K562 (cell line): Measurements from ENCODE around the gene TMEM179. TPM values are rescaled to one million over a fixed set of nuclear protein-coding genes. Genes with fewer than 3 reads are reported as not detected.

ENCODE experiments used
- ATAC-seq: fragments of 200-7000 bp; cut with Tn5 transposase; 3 replicates; pipeline ENCODE4 v1.9.1; 2020; ENCODE audit warnings: moderate library complexity
- BruUV-seq: library from RNA; stranded (reverse); fragments of 400-500 nt; replicated peaks from 2 replicates; lab custom pipeline; 2021; lab: Mats Ljungman, UMichigan
- CTCF ChIA-PET: fragments of 300-600 bp; formaldehyde crosslinking; extraction: SDS; loops from one replicate; lab custom pipeline; 2021; ENCODE audit warnings: low intra/inter-chr PET ratio; lab: Yijun Ruan, JAX
- POLR2A ChIA-PET: fragments of 300-600, 350-650 bp; sonication (Branson Sonifier 250); formaldehyde crosslinking; extraction: SDS; loops from one replicate; lab custom pipeline; 2021; ENCODE audit warnings: antibody characterized with exemption, inconsistent platforms; lab: Yijun Ruan, JAX
- DNase-seq, 4 experiments: peaks; one replicate each; pipeline versions ENCODE4 v3.0.0 to v3.0.0-alpha.2; 2011 to 2018; ENCODE audit warnings: low spot score in 3 of 4, mixed read lengths in 3 of 4; ENCODE audit errors: extremely low read depth in 1 of 4
- FAIRE-seq: peaks from 2 replicates; lab custom pipeline; 2011; peaks lifted over from hg19 to GRCh38; lab: Jason Lieb, UNC
- H2AFZ ChIP-seq: 2 replicates; pipeline ENCODE4 v1.6.0; 2011; ENCODE audit warnings: low read depth, low read length, control low read depth, inconsistent platforms
- H3K27ac ChIP-seq: fragments of 200-600 bp; 3 replicates; pipeline ENCODE4 v1.8.0; 2011; ENCODE audit warnings: low read depth, mild to moderate bottlenecking, control low read depth, inconsistent platforms, low read length, moderate library complexity, mixed read lengths; ENCODE audit errors: extremely low read depth
- H3K27me3 ChIP-seq, 2 experiments: fragments of 300-600 bp in 1 of 2; 2 replicates in 1 of 2; 3 replicates in 1 of 2; pipeline versions ENCODE4 v1.6.0 to v1.8.0; 2011; ENCODE audit warnings: inconsistent platforms in 2 of 2, low read length in 2 of 2, mild to moderate bottlenecking in 1 of 2, mixed read lengths in 1 of 2, moderate library complexity in 1 of 2; ENCODE audit not compliant: control insufficient read depth in 2 of 2, insufficient read depth in 2 of 2
- H3K36me3 ChIP-seq: fragments of 300-600 bp; 3 replicates; pipeline ENCODE4 v1.8.0; 2011; ENCODE audit warnings: mild to moderate bottlenecking, low read length, inconsistent platforms; ENCODE audit not compliant: control insufficient read depth, insufficient read depth
- H3K4me1 ChIP-seq, 2 experiments: fragments of 200-600 bp in 1 of 2; replicated peaks in 1 of 2; 2 replicates in 1 of 2; 3 replicates in 1 of 2; pipeline versions ENCODE4 v1.5.1 to v1.8.0; 2011; ENCODE audit warnings: inconsistent platforms in 2 of 2, low read length in 2 of 2, mild to moderate bottlenecking in 1 of 2, mixed read lengths in 1 of 2, moderate library complexity in 1 of 2; ENCODE audit not compliant: control insufficient read depth in 2 of 2, insufficient read depth in 2 of 2
- H3K4me2 ChIP-seq: 2 replicates; pipeline ENCODE4 v1.6.1; 2011; ENCODE audit warnings: low read length, control low read depth, inconsistent platforms, mixed read lengths; ENCODE audit not compliant: insufficient read depth
- H3K4me3 ChIP-seq: fragments of 200-600 bp; sonication (generic), shearing (Covaris generic); 2 replicates; pipeline ENCODE4 v1.5.1; 2016; ENCODE audit warnings: control low read depth, inconsistent platforms
- H3K79me2 ChIP-seq: fragments of 200-600 bp; 3 replicates; pipeline ENCODE4 v1.8.0; 2011; ENCODE audit warnings: low read length, inconsistent platforms; ENCODE audit not compliant: control insufficient read depth, insufficient read depth
- H3K9ac ChIP-seq, 2 experiments: 2 replicates each; pipeline versions ENCODE4 v1.6.0 to v1.6.1; 2011; ENCODE audit warnings: low read depth in 2 of 2, low read length in 2 of 2, control low read depth in 1 of 2, inconsistent platforms in 1 of 2, mild to moderate bottlenecking in 1 of 2, mixed read lengths in 1 of 2; ENCODE audit not compliant: insufficient read depth in 1 of 2
- H3K9me1 ChIP-seq: one replicate; pipeline ENCODE4 v1.6.0; 2011; ENCODE audit warnings: inconsistent platforms, mild to moderate bottlenecking, low read length, moderate library complexity; ENCODE audit not compliant: control insufficient read depth, insufficient read depth
- H3K9me3 ChIP-seq: replicated peaks from 2 replicates; pipeline ENCODE4 v1.5.1; 2011; ENCODE audit warnings: low read depth, low read length, inconsistent platforms; ENCODE audit not compliant: control insufficient read depth, insufficient read depth
- H4K20me1 ChIP-seq: replicated peaks from 2 replicates; pipeline ENCODE4 v1.6.1; 2011; ENCODE audit warnings: low read length, inconsistent platforms, mixed read lengths; ENCODE audit not compliant: control insufficient read depth, insufficient read depth
- AFF4 ChIP-seq: sonication (generic); formaldehyde crosslinking; IDR thresholded peaks from 2 replicates; pipeline ENCODE4 v1.8.0; 2023; ENCODE audit warnings: mild to moderate bottlenecking, missing genetic modification reagents
- ARID2 ChIP-seq: fragments of 450-650 bp; IDR thresholded peaks from 2 replicates; pipeline ENCODE4 v1.6.1; 2017; ENCODE audit warnings: antibody characterized with exemption, mild to moderate bottlenecking
- MBD1 ChIP-seq: fragments of 250-450 bp; sonication (Bioruptor Pico); IDR thresholded peaks from 2 replicates; pipeline ENCODE4 v1.8.0; 2022; ENCODE audit warnings: inconsistent platforms
- MTA3 ChIP-seq: fragments of 450-650 bp; formaldehyde crosslinking; IDR thresholded peaks from 2 replicates; pipeline ENCODE4 v1.6.1; 2017; ENCODE audit warnings: mild to moderate bottlenecking, borderline replicate concordance
- PHTF2 ChIP-seq: fragments of 250-450 bp; sonication (Bioruptor Pico); IDR thresholded peaks from 2 replicates; pipeline ENCODE4 v1.5.0; 2021; ENCODE audit warnings: mild to moderate bottlenecking
- SIRT6 ChIP-seq: IDR thresholded peaks from one replicate; pipeline ENCODE4 v1.6.1; 2012; ENCODE audit warnings: low read depth, mild to moderate bottlenecking, control low read depth, inconsistent platforms, low read length, moderate library complexity
- TSC22D4 ChIP-seq: fragments of 450-650 bp; IDR thresholded peaks from 2 replicates; pipeline ENCODE4 v1.6.1; 2016; ENCODE audit warnings: missing genetic modification characterization, missing biosample characterization, control low read depth
- YBX1 ChIP-seq: fragments of 450-650 bp; IDR thresholded peaks from 2 replicates; pipeline ENCODE4 v1.7.1; 2016; ENCODE audit warnings: mild to moderate bottlenecking
- YY1 ChIP-seq, 3 experiments: IDR thresholded peaks; 2 replicates each; pipeline ENCODE4 v1.6.1; 2011; ENCODE audit warnings: low read length in 2 of 3, mild to moderate bottlenecking in 2 of 3, moderate library complexity in 2 of 3, borderline replicate concordance in 1 of 3, control low read depth in 1 of 3, low read depth in 1 of 3; ENCODE audit not compliant: insufficient read depth in 3 of 3, insufficient replicate concordance in 2 of 3, control insufficient read depth in 1 of 3, insufficient read length in 1 of 3; ENCODE audit errors: extremely low read depth in 1 of 3
- ZC3H4 ChIP-seq: sonication (generic); formaldehyde crosslinking; IDR thresholded peaks from 2 replicates; pipeline ENCODE4 v1.9.0; 2021; ENCODE audit warnings: missing genetic modification reagents, borderline replicate concordance
- ZNF584 ChIP-seq: fragments of 200-800 bp; sonication (Bioruptor generic); IDR thresholded peaks from 2 replicates; pipeline ENCODE4 v1.6.1; 2016; ENCODE audit warnings: low read depth, mild to moderate bottlenecking, missing genetic modification characterization, missing compliant biosample characterization
- ZNF592 ChIP-seq: fragments of 450-650 bp; IDR thresholded peaks from 2 replicates; pipeline ENCODE4 v1.6.1; 2017; ENCODE audit warnings: antibody characterized with exemption, mild to moderate bottlenecking
- WGBS: fragments of 100-300 bp; shearing (Covaris generic); methylation state at CpG from one replicate; pipeline ENCODE4 v1.1.6; 2016; ENCODE audit warnings: low coverage, mixed read lengths; ENCODE audit not compliant: insufficient coverage; ENCODE audit errors: missing lambda C conversion rate; 5-methylcytosine and 5-hydroxymethylcytosine counted together
- in situ Hi-C: fragments of 300-500 bp; cut with MboI; formaldehyde crosslinking; loops from 4 replicates; pipeline ENCODE4 v1.15.0; 2018; ENCODE audit warnings: inconsistent platforms, mixed read lengths
- intact Hi-C: fragments of 100-400 bp; cut with micrococcal nuclease; formaldehyde crosslinking; loops from 2 replicates; pipeline ENCODE4 v1.14.2; 2022
- polyA plus RNA-seq, 8 experiments: library from polyadenylated mRNA; depleted of rRNA in 4 of 8; stranded (reverse) in 5 of 8; unstranded in 3 of 8; fragments of >200 nt; fragmentation: Nextera tagmentation in 2 of 8; fragmentation: Illumina TruSeq in 1 of 8; extraction: Ambion mirVana in 2 of 8; extraction: Trizol in 1 of 8; gene quantifications; 2 replicates each; pipeline versions ENCODE4 v1.2.1 to v1.2.3, GENCODE V29; 2011 to 2014; ENCODE audit warnings: inconsistent platforms in 1 of 8, missing spikeins in 1 of 8
- total RNA-seq, 7 experiments: library from RNA; depleted of rRNA in 6 of 7; stranded (reverse); fragments of >200 nt in 6 of 7; fragmentation: Illumina TruSeq in 2 of 7; extraction: Trizol in 2 of 7; gene quantifications; 2 replicates each; pipeline versions ENCODE4 v1.2.1 to v1.2.3, GENCODE V29; 2011 to 2021; ENCODE audit warnings: low replicate concordance in 1 of 7

Gene TMEM179
- total and polyA plus RNA-seq, 9 of the 15 experiments (the other 6 are each of a cell fraction or from before 2014, with no cell fraction given) = not detected

GRCh38 chr14:104562606-104563005 is 42.0 kb downstream of the TMEM179 start:
- BruUV-seq = no TSS peak
- peaks cover 0 to 38% of the 10 kb centered on the region in 2 experiments; a peak in 2 of 5 replicates for H3K4me1 ChIP-seq
- H3K4me3 ChIP-seq = no peak overlapping the region
- H3K9ac ChIP-seq = no peak overlapping the region
- no peak for FAIRE-seq
- POLR2A ChIA-PET = no interaction called here
- no peak for ATAC-seq
- no peak overlapping the region for H3K4me2 ChIP-seq
- no peaks in the 10 kb centered on the region for H3K9me1 ChIP-seq
- 4% methylated on average over 3 of the region's 5 CpGs for WGBS
- intact Hi-C loops (loop anchor here (5.0 to 10.0 kb wide), 3 partner anchors 62 to 485 kb away; no protein-coding TSS in a partner anchor), in situ Hi-C loops (no loop called here)
- no peaks in the 10 kb centered on the region for H3K9me3 ChIP-seq
- no peaks in the 10 kb centered on the region; the same call in none of the 2 replicates for H4K20me1 ChIP-seq
- H3K79me2 ChIP-seq = no peaks in the 10 kb centered on the region
- H3K27ac ChIP-seq = no peak overlapping the region
- H3K27me3 ChIP-seq = peaks cover 0 to 39% of the 10 kb centered on the region in 2 experiments; a peak in 3 of 5 replicates
- no peaks in the 10 kb centered on the region for H3K36me3 ChIP-seq
- CTCF ChIA-PET = interaction anchor here (2.4 kb wide), 1 partner anchor 485 kb away, joined by 9 read pairs; no protein-coding TSS in a partner anchor
- H2AFZ ChIP-seq = no peak overlapping the region
- DNase-seq = no peak
- TF ChIP-seq MBD1 (no peak), PHTF2 (CRISPR knock-in tag) (no peak), ZC3H4 (CRISPR knock-in tag) (no peak), SIRT6 (no peak), AFF4 (CRISPR knock-in tag) (no peak), MTA3 (no peak), YY1 (IDR thresholded peaks at IDR 0.05; ENCODE audit: borderline replicate concordance in 1 of 3, control insufficient read depth in 1 of 3, extremely low read depth in 1 of 3, insufficient read depth in 3 of 3, insufficient read length in 1 of 3, insufficient replicate concordance in 2 of 3, low read depth in 1 of 3, low read length in 2 of 3) (no peak), ARID2 (no peak), ZNF584 (CRISPR knock-in tag) (no peak), YBX1 (no peak), ZNF592 (no peak), TSC22D4 (tag) (no peak)
